ENCODE results near the gene RTN4RL1.

The RTN4RL1 gene

GRCh38 chr17:1942066-1942365 lies 83.1 kb downstream of the RTN4RL1 start:
- TF ChIP-seq CTCF (IDR thresholded peaks at IDR 0.05; ENCODE audit: low read depth, low read length) (no peak), POLR2A (IDR thresholded peaks at IDR 0.05; ENCODE audit: extremely low read depth, insufficient read length) (no peak), MAX (IDR thresholded peaks at IDR 0.05; ENCODE audit: low read depth, low read length) (no peak), MYC (IDR thresholded peaks at IDR 0.05; ENCODE audit: low read depth, low read length) (no peak)
- H3K4me3 ChIP-seq (ENCODE audit: low read depth, low read length) = no peak overlapping the region
- no peak for DNase-seq (ENCODE audit: low read depth)

GRCh38 chr17:1941272-1942065 lies 83.7 kb downstream of the RTN4RL1 start:
- no peak for DNase-seq (ENCODE audit: low read depth)
- no peak overlapping the region for H3K4me3 ChIP-seq (ENCODE audit: low read depth, low read length)
- TF ChIP-seq MYC (IDR thresholded peaks at IDR 0.05; ENCODE audit: low read depth, low read length) (no peak), MAX (IDR thresholded peaks at IDR 0.05; ENCODE audit: low read depth, low read length) (no peak), CTCF (IDR thresholded peaks at IDR 0.05; ENCODE audit: low read depth, low read length) (no peak), POLR2A (IDR thresholded peaks at IDR 0.05; ENCODE audit: extremely low read depth, insufficient read length) (no peak)

GRCh38 chr17:1940810-1941185 lies 84.3 kb downstream of the RTN4RL1 start:
- H3K4me3 ChIP-seq (ENCODE audit: low read depth, low read length) = no peak overlapping the region
- TF ChIP-seq MAX (IDR thresholded peaks at IDR 0.05; ENCODE audit: low read depth, low read length) = no peak

GRCh38 chr17:1939981-1940809 lies 84.9 kb downstream of the RTN4RL1 start:
- TF ChIP-seq POLR2A (IDR thresholded peaks at IDR 0.05; ENCODE audit: extremely low read depth, insufficient read length) (no peak), CTCF (IDR thresholded peaks at IDR 0.05; ENCODE audit: low read depth, low read length) (no peak), MAX (IDR thresholded peaks at IDR 0.05; ENCODE audit: low read depth, low read length) (no peak), MYC (IDR thresholded peaks at IDR 0.05; ENCODE audit: low read depth, low read length) (no peak)
- DNase-seq (ENCODE audit: low read depth) = no peak
- H3K4me3 ChIP-seq (ENCODE audit: low read depth, low read length) = no peak overlapping the region

More at GRCh38 chr17:1940810-1941185, 84.3 kb downstream of the RTN4RL1 start:
- no peak for DNase-seq (ENCODE audit: low read depth)

GRCh38 chr17:1937461-1937860 lies 87.7 kb downstream of the RTN4RL1 start:
- no peak for DNase-seq (ENCODE audit: low read depth)
- no peak overlapping the region for H3K4me3 ChIP-seq (ENCODE audit: low read depth, low read length)
- no peak for TF ChIP-seq MAX (IDR thresholded peaks at IDR 0.05; ENCODE audit: low read depth, low read length)
- TF ChIP-seq MYC (IDR thresholded peaks at IDR 0.05; ENCODE audit: low read depth, low read length) = no peak
- no peak for TF ChIP-seq POLR2A (IDR thresholded peaks at IDR 0.05; ENCODE audit: extremely low read depth, insufficient read length)
- no peak for TF ChIP-seq CTCF (IDR thresholded peaks at IDR 0.05; ENCODE audit: low read depth, low read length)

- no peak overlapping the region for H3K4me3 ChIP-seq (ENCODE audit: low read depth, low read length)
- no peak for DNase-seq (ENCODE audit: low read depth)
- TF ChIP-seq POLR2A (IDR thresholded peaks at IDR 0.05; ENCODE audit: extremely low read depth, insufficient read length) (no peak), MYC (IDR thresholded peaks at IDR 0.05; ENCODE audit: low read depth, low read length) (no peak), CTCF (IDR thresholded peaks at IDR 0.05; ENCODE audit: low read depth, low read length) (no peak), MAX (IDR thresholded peaks at IDR 0.05; ENCODE audit: low read depth, low read length) (no peak)
Observed at GRCh38 chr17:1936766-1937165, 88.4 kb downstream of the RTN4RL1 start.
